B cell (primary cell): Measurements from ENCODE around the gene ATRNL1. TPM values are rescaled to one million over a fixed set of nuclear protein-coding genes. Genes with fewer than 3 reads are reported as not detected.
"Not testable (repeated sequence)": the region's sequence is repeated elsewhere in the genome, so short reads cannot be mapped to it uniquely, and the experiment has no call there.

Experiments
- ATAC-seq: fragments of 200-7000 bp; cut with Tn5 transposase; one replicate; pipeline ENCODE4 v1.10.0; 2021; ENCODE audit warnings: low read depth, mild to moderate bottlenecking, moderate number of reproducible peaks, moderate library complexity
- CTCF ChIA-PET: fragments of 350-600 bp; sonication (Branson Sonifier 250); formaldehyde crosslinking; loops from one replicate; lab custom pipeline; 2021; ENCODE audit warnings: antibody characterized with exemption, inconsistent platforms; lab: Charles Lee
- POLR2A ChIA-PET: fragments of 350-600 bp; sonication (Branson Sonifier 250); formaldehyde crosslinking; loops from one replicate; lab custom pipeline; 2021; ENCODE audit warnings: antibody characterized with exemption; lab: Charles Lee
- DNase-seq: peaks from one replicate; pipeline ENCODE4 v3.0.0; 2013
- H2AFZ ChIP-seq: 2 replicates; pipeline ENCODE4 v1.6.1; 2012; ENCODE audit warnings: mild to moderate bottlenecking, low read depth, low read length; ENCODE audit not compliant: insufficient read depth, poor library complexity, severe bottlenecking
- H3K27ac ChIP-seq, 2 donors: 1 replicate in 1 of 2; 2 replicates in 1 of 2; pipeline ENCODE4 v1.5.1; 2012 to 2013; ENCODE audit warnings: low read length in 2 of 2, mild to moderate bottlenecking in 2 of 2, moderate library complexity in 1 of 2
- H3K27me3 ChIP-seq, 4 experiments: fragments of 200-600 bp in 1 of 4; sonication (generic) in 1 of 4; replicated peaks in 1 of 4; 1 replicate in 2 of 4; 2 replicates in 2 of 4; pipeline versions ENCODE4 v1.6.1 to v1.7.0; 2013 to 2016; ENCODE audit warnings: low read length in 3 of 4, mild to moderate bottlenecking in 2 of 4, mixed read lengths in 1 of 4, moderate library complexity in 1 of 4; ENCODE audit not compliant: insufficient read depth in 4 of 4, control insufficient read depth in 3 of 4; ENCODE audit errors: control extremely low read depth in 1 of 4
- H3K36me3 ChIP-seq, 2 experiments: replicated peaks in 1 of 2; 1 replicate in 1 of 2; 2 replicates in 1 of 2; pipeline versions ENCODE4 v1.6.1 to v1.7.1; 2013; ENCODE audit warnings: low read length in 1 of 2; ENCODE audit not compliant: insufficient read depth in 2 of 2, control insufficient read depth in 1 of 2; ENCODE audit errors: control extremely low read depth in 1 of 2, extremely low read depth in 1 of 2
- H3K4me1 ChIP-seq, 2 donors: fragments of 200-600 bp in 1 of 2; sonication (generic) in 1 of 2; 1 replicate in 1 of 2; 2 replicates in 1 of 2; pipeline versions ENCODE4 v1.5.1 to v1.6.1; 2013 to 2017; ENCODE audit warnings: low read length in 2 of 2; ENCODE audit not compliant: control insufficient read depth in 2 of 2, insufficient read depth in 2 of 2
- H3K4me2 ChIP-seq: replicated peaks from 2 replicates; pipeline ENCODE3; 2012; ENCODE audit warnings: mild to moderate bottlenecking, low read depth, low read length; ENCODE audit not compliant: poor library complexity, severe bottlenecking
- H3K4me3 ChIP-seq, 5 experiments: fragments of 200-600 bp in 1 of 5; sonication (generic) in 1 of 5; 1 replicate in 3 of 5; 2 replicates in 2 of 5; pipeline versions ENCODE4 v1.5.1 to v1.7.0; 2011 to 2016; ENCODE audit warnings: low read length in 4 of 5, mild to moderate bottlenecking in 4 of 5, low read depth in 2 of 5, control low read depth in 1 of 5, moderate library complexity in 1 of 5; ENCODE audit not compliant: insufficient read depth in 1 of 5; ENCODE audit errors: control extremely low read depth in 1 of 5, extremely low read depth in 1 of 5
- H3K79me2 ChIP-seq: fragments of 200-600 bp; sonication (generic); one replicate; pipeline ENCODE4 v1.6.0; 2016; ENCODE audit warnings: low read length; ENCODE audit not compliant: control insufficient read depth, insufficient read depth
- H3K9ac ChIP-seq: fragments of 200-600 bp; sonication (generic); 2 replicates; pipeline ENCODE4 v1.6.1; 2017; ENCODE audit warnings: mild to moderate bottlenecking, low read length, moderate library complexity
- H3K9me3 ChIP-seq, 3 donors: one replicate each; pipeline versions ENCODE4 v1.6.1 to v1.7.1; 2013; ENCODE audit warnings: low read length in 2 of 3; ENCODE audit not compliant: control insufficient read depth in 2 of 3, insufficient read depth in 1 of 3; ENCODE audit errors: control extremely low read depth in 1 of 3
- H4K20me1 ChIP-seq: 2 replicates; pipeline ENCODE4 v1.6.0; 2012; ENCODE audit warnings: mild to moderate bottlenecking, low read length; ENCODE audit not compliant: insufficient read depth, control insufficient read depth, poor library complexity, severe bottlenecking
- H3K27ac Mint-ChIP-seq: one replicate; pipeline ENCODE4 v1.8.0; 2021; ENCODE audit warnings: mixed read lengths
- H3K27me3 Mint-ChIP-seq: one replicate; pipeline ENCODE4 v1.8.0; 2021; ENCODE audit warnings: mixed read lengths
- H3K4me1 Mint-ChIP-seq: one replicate; pipeline ENCODE4 v1.8.0; 2021; ENCODE audit warnings: mixed read lengths
- H3K4me3 Mint-ChIP-seq: one replicate; pipeline ENCODE4 v1.8.0; 2021; ENCODE audit warnings: mixed read lengths
- H3K9me3 Mint-ChIP-seq: one replicate; pipeline ENCODE4 v1.8.0; 2022; ENCODE audit warnings: mixed read lengths; ENCODE audit not compliant: insufficient read depth
- EZH2 ChIP-seq: IDR thresholded peaks from 2 replicates; pipeline ENCODE4 v1.6.1; 2012; ENCODE audit warnings: borderline replicate concordance, low read depth, mild to moderate bottlenecking, moderate library complexity, low read length; ENCODE audit not compliant: insufficient read depth, poor library complexity, severe bottlenecking
- WGBS: methylation state at CpG from one replicate; pipeline ENCODE4 v1.1.5; 2013; ENCODE audit warnings: missing lambda C conversion rate; ENCODE audit not compliant: insufficient coverage; 5-methylcytosine and 5-hydroxymethylcytosine counted together
- intact Hi-C: fragments of 100-400 bp; cut with micrococcal nuclease; formaldehyde crosslinking; loops from one replicate; pipeline ENCODE4 v1.10.0; 2022
- polyA plus RNA-seq: library from polyadenylated mRNA; depleted of rRNA; stranded (reverse); fragments of >200 nt; gene quantifications from 2 replicates; pipeline ENCODE4 v1.2.3, GENCODE V29; 2012
- total RNA-seq, 2 donors: library from RNA; stranded (reverse); fragments of 120-200 nt in 1 of 2; gene quantifications; 1 replicate in 1 of 2; 2 replicates in 1 of 2; pipeline versions ENCODE4 v1.2.3 to v1.2.4, GENCODE V29; 2013 to 2022
- TF ChIP-seq, protein P1 (sequence below): fragments of 200-600 bp; IDR thresholded peaks from one replicate; pipeline ENCODE4 v1.8.0; 2022; ENCODE audit warnings: antibody characterized with exemption, mild to moderate bottlenecking

Gene ATRNL1
- total and polyA plus RNA-seq, 2 donors (not counting 1 experiment from before 2014, with no cell fraction given), result 0.24 to 2.2 TPM

DNA sequence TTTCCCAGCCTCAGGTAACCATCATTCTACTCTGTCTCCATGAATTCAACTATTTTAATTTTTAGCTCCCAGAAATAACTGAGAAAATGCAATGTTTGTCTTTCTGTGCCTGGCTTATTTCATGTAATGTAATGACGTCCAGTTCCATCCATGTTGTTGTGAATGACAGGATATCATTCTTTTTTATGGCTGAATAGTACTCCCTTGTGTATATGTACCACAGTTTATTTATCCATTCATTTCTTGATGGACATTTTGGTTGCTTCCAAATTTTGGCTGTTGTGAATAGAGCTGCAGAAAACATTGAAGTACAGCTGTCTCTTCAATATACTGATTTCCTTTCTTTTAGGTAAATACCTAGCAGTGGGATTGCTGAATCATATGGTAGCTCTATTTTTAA lies 10.5 kb downstream of the ATRNL1 start:
- peaks cover 0 to 13% (median 11%) of the 10 kb centered on the region in 3 donors for H3K9me3 ChIP-seq
- no peaks in the 10 kb centered on the region for H4K20me1 ChIP-seq
- intact Hi-C loops, result no loop called here
- peaks cover 0 to 4% (median 0%) of the 10 kb centered on the region in 4 experiments for H3K27me3 ChIP-seq
- H2AFZ ChIP-seq, result no peak overlapping the region
- ATAC-seq, result no peak
- TF ChIP-seq, protein P1, sequence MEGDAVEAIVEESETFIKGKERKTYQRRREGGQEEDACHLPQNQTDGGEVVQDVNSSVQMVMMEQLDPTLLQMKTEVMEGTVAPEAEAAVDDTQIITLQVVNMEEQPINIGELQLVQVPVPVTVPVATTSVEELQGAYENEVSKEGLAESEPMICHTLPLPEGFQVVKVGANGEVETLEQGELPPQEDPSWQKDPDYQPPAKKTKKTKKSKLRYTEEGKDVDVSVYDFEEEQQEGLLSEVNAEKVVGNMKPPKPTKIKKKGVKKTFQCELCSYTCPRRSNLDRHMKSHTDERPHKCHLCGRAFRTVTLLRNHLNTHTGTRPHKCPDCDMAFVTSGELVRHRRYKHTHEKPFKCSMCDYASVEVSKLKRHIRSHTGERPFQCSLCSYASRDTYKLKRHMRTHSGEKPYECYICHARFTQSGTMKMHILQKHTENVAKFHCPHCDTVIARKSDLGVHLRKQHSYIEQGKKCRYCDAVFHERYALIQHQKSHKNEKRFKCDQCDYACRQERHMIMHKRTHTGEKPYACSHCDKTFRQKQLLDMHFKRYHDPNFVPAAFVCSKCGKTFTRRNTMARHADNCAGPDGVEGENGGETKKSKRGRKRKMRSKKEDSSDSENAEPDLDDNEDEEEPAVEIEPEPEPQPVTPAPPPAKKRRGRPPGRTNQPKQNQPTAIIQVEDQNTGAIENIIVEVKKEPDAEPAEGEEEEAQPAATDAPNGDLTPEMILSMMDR, result no peak
- TF ChIP-seq EZH2, result no peak
- no peaks in the 10 kb centered on the region for H3K36me3 ChIP-seq
- H3K27ac ChIP-seq, result no peak overlapping the region
- DNase-seq, result no peak
- no peaks in the 10 kb centered on the region for H3K4me1 Mint-ChIP-seq
- no peak overlapping the region for H3K4me3 Mint-ChIP-seq
- no peak overlapping the region for H3K4me2 ChIP-seq
- H3K79me2 ChIP-seq, result no peaks in the 10 kb centered on the region
- H3K9me3 Mint-ChIP-seq, result peaks cover 7% of the 10 kb centered on the region
- no peak overlapping the region for H3K4me3 ChIP-seq
- peaks cover 32% of the 10 kb centered on the region for H3K27me3 Mint-ChIP-seq
- WGBS, result no CpG with 5 or more reads among the region's 1 CpG
- CTCF ChIA-PET, result no interaction called here
- H3K9ac ChIP-seq, result no peak overlapping the region
- no peak overlapping the region for H3K27ac Mint-ChIP-seq
- H3K4me1 ChIP-seq, result no peaks in the 10 kb centered on the region
- POLR2A ChIA-PET, result interaction anchor here (0.6 kb wide), 1 partner anchor 646 kb away, joined by 3 read pairs; no protein-coding TSS in a partner anchor

DNA sequence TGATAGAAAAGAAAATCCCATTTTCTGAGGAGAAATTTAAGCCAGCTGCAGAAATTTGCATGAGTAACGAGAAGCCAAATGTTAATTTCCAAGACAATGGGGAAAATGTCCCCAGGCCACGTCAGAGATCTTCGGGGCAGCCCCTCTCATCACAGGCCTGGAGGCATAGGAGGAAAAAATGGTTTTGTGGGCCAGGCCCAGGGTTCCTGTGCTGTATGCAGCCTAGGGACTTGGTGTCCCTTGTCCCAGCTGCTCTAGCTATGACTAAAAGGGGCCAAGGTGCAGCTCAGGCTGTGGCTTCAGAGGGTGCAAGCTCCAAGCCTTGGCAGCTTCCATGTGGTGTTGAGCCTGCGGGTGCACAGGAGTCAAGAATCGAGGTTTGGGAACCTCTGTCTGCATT lies 12.2 kb downstream of the ATRNL1 start:
- H3K27me3 ChIP-seq, H3K79me2 ChIP-seq, H3K4me3 ChIP-seq, H4K20me1 ChIP-seq, DNase-seq, H3K4me1 Mint-ChIP-seq, H3K27ac ChIP-seq, H3K4me3 Mint-ChIP-seq, POLR2A ChIA-PET, intact Hi-C loops, H3K27ac Mint-ChIP-seq, H2AFZ ChIP-seq, H3K36me3 ChIP-seq, H3K4me1 ChIP-seq, H3K9me3 Mint-ChIP-seq, CTCF ChIA-PET, H3K4me2 ChIP-seq, ATAC-seq, H3K9ac ChIP-seq: not testable (repeated sequence)
- peaks cover 0 to 13% (median 11%) of the 10 kb centered on the region in 3 donors for H3K9me3 ChIP-seq
- H3K27me3 Mint-ChIP-seq, result peaks cover 31% of the 10 kb centered on the region
- 95% methylated on average over 5 of the region's 5 CpGs for WGBS
